ENCODE measurements around the gene TAF4B. TPM values are rescaled to one million over a fixed set of nuclear protein-coding genes. Genes with fewer than 3 reads are reported as not detected.
"Not testable (repeated sequence)": the region's sequence is repeated elsewhere in the genome, so short reads cannot be mapped to it uniquely, and the experiment has no call there.

TAF4B gene
- total RNA-seq, 1 experiment from 2014 or later, result 15.2 TPM

GRCh38 chr18:26255695-26256622 lies 29.7 kb downstream of the TAF4B start:
- Mint-ChIP-seq H3K27ac (0 out of 2 replicates have a peak overlapping the region, but pooled peaks have one; percentile 52), H3K4me1 (peaks cover 17% of the 10 kb centered on the region), H3K4me3 (no peak overlapping the region), H3K36me3 (peaks cover 7% of the 10 kb centered on the region), H3K9me3 (peaks cover 4% of the 10 kb centered on the region), H3K27me3 (ENCODE audit: low read depth) (no peaks in the 10 kb centered on the region)
- CTCF ChIA-PET, result no interaction called here
- no peak for DNase-seq (ENCODE audit: low spot score)
- TF ChIP-seq ZNF138 (CRISPR knock-in tag; conservative IDR thresholded peaks at IDR 0.05) (no peak), ESRRA (CRISPR knock-in tag; IDR thresholded peaks at IDR 0.05; ENCODE audit: borderline replicate concordance) (no peak), SMAD3 (CRISPR knock-in tag; IDR thresholded peaks at IDR 0.05; ENCODE audit: borderline replicate concordance) (no peak), NFATC4 (CRISPR knock-in tag; IDR thresholded peaks at IDR 0.05) (no peak), AFF4 (CRISPR knock-in tag; IDR thresholded peaks at IDR 0.05; ENCODE audit: borderline replicate concordance) (no peak), ZNF671 (CRISPR knock-in tag; IDR thresholded peaks at IDR 0.05) (no peak)
- ATAC-seq, result no peak; the same call in 1 of the 2 replicates
- POLR2A ChIA-PET, result no interaction called here

- H3K27me3 Mint-ChIP-seq (ENCODE audit: low read depth), result no peaks in the 10 kb centered on the region; the same call in 1 of the 2 replicates
- no peak overlapping the region for H3K27ac Mint-ChIP-seq
- TF ChIP-seq CREM (CRISPR knock-in tag; IDR thresholded peaks at IDR 0.05) (no peak), SOX15 (CRISPR knock-in tag; IDR thresholded peaks at IDR 0.05) (no peak), ZNF138 (CRISPR knock-in tag; conservative IDR thresholded peaks at IDR 0.05) (no peak), CREB1 (CRISPR knock-in tag; IDR thresholded peaks at IDR 0.05) (no peak)
- ChIA-PET POLR2A (no interaction called here), CTCF (no interaction called here)
- no peak for DNase-seq (ENCODE audit: low spot score)
- peaks cover 28% of the 10 kb centered on the region for H3K4me1 Mint-ChIP-seq
- no peak overlapping the region for H3K4me3 Mint-ChIP-seq
- no peak for ATAC-seq
- H3K36me3 Mint-ChIP-seq, result peaks cover 10% of the 10 kb centered on the region
- peaks cover 10% of the 10 kb centered on the region for H3K9me3 Mint-ChIP-seq
Measured at GRCh38 chr18:26258711-26259110, 32.5 kb downstream of the TAF4B start.

DNA sequence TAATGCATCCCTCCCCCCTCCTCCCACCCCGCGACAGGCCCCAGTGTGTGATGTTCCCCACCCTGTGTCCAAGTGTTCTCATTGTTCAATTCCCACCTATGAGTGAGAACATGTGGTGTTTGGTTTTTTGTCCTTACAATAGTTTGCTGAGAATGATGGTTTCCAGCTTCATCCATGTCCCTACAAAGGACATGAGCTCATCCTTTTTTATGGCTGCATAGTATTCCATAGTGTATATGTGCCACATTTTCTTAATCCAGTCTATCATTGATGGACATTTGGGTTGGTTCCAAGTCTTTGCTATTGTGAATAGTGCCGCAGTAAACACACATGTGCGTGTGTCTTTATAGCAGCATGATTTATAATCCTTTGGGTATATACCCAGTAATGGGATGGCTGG lies 33.2 kb downstream of the TAF4B start:
- CTCF ChIA-PET, result not testable (repeated sequence)

GRCh38 chr18:26262156-26262555 lies 35.9 kb downstream of the TAF4B start:
- Mint-ChIP-seq H3K4me3 (no peak overlapping the region), H3K27me3 (ENCODE audit: low read depth) (no peaks in the 10 kb centered on the region; the same call in 1 of the 2 replicates), H3K9me3 (peaks cover 10% of the 10 kb centered on the region), H3K4me1 (peaks cover 22% of the 10 kb centered on the region), H3K27ac (no peak overlapping the region), H3K36me3 (peaks cover 10% of the 10 kb centered on the region)
- DNase-seq (ENCODE audit: low spot score), result no peak
- ChIA-PET CTCF (no interaction called here), POLR2A (interaction anchor here (0.6 to 0.8 kb wide), 2 partner anchors 165 to 908 kb away, joined by 3 to 5 read pairs; no protein-coding TSS in a partner anchor)
- no peak for ATAC-seq
- TF ChIP-seq ETV6 (CRISPR knock-in tag; IDR thresholded peaks at IDR 0.05) (no peak), E2F4 (CRISPR knock-in tag; IDR thresholded peaks at IDR 0.05; ENCODE audit: borderline replicate concordance, low read depth) (no peak), NFE2L1 (CRISPR knock-in tag; IDR thresholded peaks at IDR 0.05) (no peak), CREM (CRISPR knock-in tag; IDR thresholded peaks at IDR 0.05) (no peak), KAT7 (CRISPR knock-in tag; IDR thresholded peaks at IDR 0.05; ENCODE audit: borderline replicate concordance) (no peak), NR1H2 (CRISPR knock-in tag; IDR thresholded peaks at IDR 0.05) (no peak), NFATC4 (CRISPR knock-in tag; IDR thresholded peaks at IDR 0.05) (no peak), ZSCAN18 (CRISPR knock-in tag; IDR thresholded peaks at IDR 0.05) (no peak), MXD4 (CRISPR knock-in tag; IDR thresholded peaks at IDR 0.05; ENCODE audit: borderline replicate concordance) (no peak), PRDM15 (CRISPR knock-in tag; IDR thresholded peaks at IDR 0.05) (no peak)

More for the DNA sequence above, 33.2 kb downstream of the TAF4B start:
- H3K4me3 Mint-ChIP-seq; DNase-seq (ENCODE audit: low spot score); H3K27me3 Mint-ChIP-seq (ENCODE audit: low read depth); POLR2A ChIA-PET; ATAC-seq; H3K27ac Mint-ChIP-seq; H3K36me3 Mint-ChIP-seq: not testable (repeated sequence)
- Mint-ChIP-seq H3K9me3 (peaks cover 10% of the 10 kb centered on the region), H3K4me1 (peaks cover 30% of the 10 kb centered on the region)

All from WTC11 (cell line).